Duodenal mucosa (tissue), 2 donors: ENCODE measurements around the gene SMOC1.

ENCODE experiments used
- H3K27ac ChIP-seq: one replicate; pipeline ENCODE4 v1.7.0; 2013; ENCODE audit warnings: low read depth, low read length
- H3K27me3 ChIP-seq, 2 donors: one replicate each; pipeline ENCODE4 v1.7.0; 2013; ENCODE audit warnings: low read length in 2 of 2, control low read depth in 1 of 2; ENCODE audit not compliant: insufficient read depth in 2 of 2, control insufficient read depth in 1 of 2
- H3K36me3 ChIP-seq, 2 donors: one replicate each; pipeline ENCODE4 v1.7.0; 2013; ENCODE audit warnings: low read length in 2 of 2, control low read depth in 1 of 2; ENCODE audit not compliant: insufficient read depth in 2 of 2, control insufficient read depth in 1 of 2
- H3K4me1 ChIP-seq, 2 donors: one replicate each; pipeline ENCODE4 v1.7.0; 2013; ENCODE audit warnings: low read length in 2 of 2, control low read depth in 1 of 2; ENCODE audit not compliant: insufficient read depth in 2 of 2, control insufficient read depth in 1 of 2
- H3K4me3 ChIP-seq, 2 donors: one replicate each; pipeline ENCODE4 v1.7.0; 2013; ENCODE audit warnings: low read length in 2 of 2, low read depth in 1 of 2
- H3K9ac ChIP-seq, 2 donors: one replicate each; pipeline ENCODE4 v1.7.0; 2013; ENCODE audit warnings: low read length in 2 of 2, low read depth in 1 of 2
- H3K9me3 ChIP-seq, 2 donors: one replicate each; pipeline ENCODE4 v1.7.0; 2013; ENCODE audit warnings: low read length in 2 of 2, control low read depth in 1 of 2; ENCODE audit not compliant: control insufficient read depth in 1 of 2

Gene SMOC1

DNA sequence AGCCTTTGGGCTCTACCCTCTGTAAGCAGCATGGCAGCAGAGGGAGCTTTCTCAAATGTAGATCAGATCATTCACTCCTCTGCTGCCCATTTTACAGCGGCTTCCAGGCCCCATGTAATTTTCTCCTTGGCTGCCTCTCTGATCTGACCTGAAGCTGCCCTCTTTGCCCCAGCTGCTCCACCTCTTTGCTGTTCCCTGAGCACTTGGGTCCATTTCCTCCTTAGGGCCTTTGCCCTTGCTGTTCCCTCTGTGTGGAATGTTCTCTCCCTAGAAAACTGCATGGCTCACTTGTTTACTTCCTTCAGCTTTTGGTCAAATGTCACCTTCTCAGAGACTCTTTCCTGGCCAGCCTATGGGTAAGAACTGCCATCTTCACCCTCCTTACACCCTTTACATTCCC, 37.2 kb downstream of the SMOC1 start:
- H3K27ac ChIP-seq = no peak overlapping the region

DNA sequence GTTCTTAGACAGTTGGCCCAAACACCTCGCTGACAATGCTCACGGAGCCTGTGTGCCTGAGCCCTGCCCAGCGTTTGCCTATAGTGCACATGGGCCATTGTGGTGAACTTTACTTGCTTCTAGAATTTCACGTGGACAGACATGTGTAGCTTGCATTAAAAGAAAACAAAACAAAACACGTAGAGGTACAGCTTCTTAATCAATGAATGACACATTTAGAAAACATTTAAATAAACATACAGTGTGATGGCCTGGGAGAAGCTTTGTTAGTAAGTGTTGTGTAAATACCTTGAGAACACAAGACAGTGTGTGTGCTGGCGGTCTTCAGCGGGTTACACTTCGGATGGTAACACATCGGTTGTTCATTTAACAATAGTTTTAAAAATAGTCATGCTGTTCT, 38.1 kb downstream of the SMOC1 start:
- no peaks in the 10 kb centered on the region for H3K9me3 ChIP-seq
- no peak overlapping the region for H3K4me3 ChIP-seq
- no peak overlapping the region for H3K27ac ChIP-seq
- H3K4me1 ChIP-seq = no peaks in the 10 kb centered on the region
- H3K9ac ChIP-seq = no peak overlapping the region
- H3K27me3 ChIP-seq = no peaks in the 10 kb centered on the region
- no peaks in the 10 kb centered on the region for H3K36me3 ChIP-seq

More for the DNA sequence above, 37.2 kb downstream of the SMOC1 start:
- Histone ChIP-seq H3K27me3 (no peaks in the 10 kb centered on the region), H3K36me3 (no peaks in the 10 kb centered on the region), H3K9me3 (no peaks in the 10 kb centered on the region), H3K4me1 (no peaks in the 10 kb centered on the region), H3K9ac (no peak overlapping the region), H3K4me3 (no peak overlapping the region)

DNA sequence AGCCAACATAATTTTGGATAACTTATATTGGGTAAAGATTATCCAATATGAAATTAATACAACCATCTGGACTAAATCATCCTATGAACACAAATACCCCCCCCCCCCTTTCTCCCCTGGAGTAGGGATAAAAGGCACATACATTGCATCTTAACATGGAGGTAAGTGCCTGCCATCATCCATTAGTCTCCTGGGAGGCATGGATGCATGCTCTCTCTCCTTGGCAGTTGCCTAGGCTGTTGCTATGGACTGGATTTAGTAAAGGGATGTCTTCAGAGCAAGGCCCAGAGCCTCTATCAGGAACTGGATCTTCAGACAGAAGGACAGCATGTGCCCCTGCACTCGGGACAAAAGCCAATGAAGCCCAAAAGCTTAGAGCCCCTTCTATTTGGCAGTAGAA, 40.6 kb downstream of the SMOC1 start:
- no peak overlapping the region for H3K27ac ChIP-seq
- no peaks in the 10 kb centered on the region for H3K9me3 ChIP-seq
- H3K36me3 ChIP-seq = no peaks in the 10 kb centered on the region
- no peak overlapping the region for H3K4me3 ChIP-seq
- H3K9ac ChIP-seq = no peak overlapping the region
- peaks cover 0 to 6% of the 10 kb centered on the region in 2 donors for H3K27me3 ChIP-seq
- no peaks in the 10 kb centered on the region for H3K4me1 ChIP-seq

DNA sequence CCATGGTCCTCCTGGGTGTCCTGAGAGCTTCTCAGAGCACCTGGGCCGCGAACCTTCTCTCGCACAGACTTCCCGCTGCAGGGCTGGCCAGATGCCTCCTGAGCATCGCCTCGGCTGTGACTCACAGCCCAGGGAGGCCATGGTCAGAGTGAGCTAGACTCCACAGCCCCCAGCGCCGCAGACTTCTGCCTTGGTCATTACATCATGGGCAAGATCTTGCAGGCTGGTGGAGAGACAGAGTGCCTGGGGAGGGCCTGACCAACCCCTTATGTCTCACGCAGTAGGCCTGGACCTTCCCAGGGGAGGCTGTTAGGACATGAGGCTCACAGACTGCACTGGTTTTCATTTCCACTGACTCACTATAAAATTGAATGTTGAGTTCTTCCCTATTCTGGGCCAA, 41.8 kb downstream of the SMOC1 start:
- Histone ChIP-seq H3K27ac (no peak overlapping the region), H3K36me3 (no peaks in the 10 kb centered on the region), H3K9me3 (no peaks in the 10 kb centered on the region), H3K27me3 (peaks cover 0 to 6% of the 10 kb centered on the region in 2 donors), H3K4me1 (no peaks in the 10 kb centered on the region), H3K4me3 (no peak overlapping the region), H3K9ac (no peak overlapping the region)

DNA sequence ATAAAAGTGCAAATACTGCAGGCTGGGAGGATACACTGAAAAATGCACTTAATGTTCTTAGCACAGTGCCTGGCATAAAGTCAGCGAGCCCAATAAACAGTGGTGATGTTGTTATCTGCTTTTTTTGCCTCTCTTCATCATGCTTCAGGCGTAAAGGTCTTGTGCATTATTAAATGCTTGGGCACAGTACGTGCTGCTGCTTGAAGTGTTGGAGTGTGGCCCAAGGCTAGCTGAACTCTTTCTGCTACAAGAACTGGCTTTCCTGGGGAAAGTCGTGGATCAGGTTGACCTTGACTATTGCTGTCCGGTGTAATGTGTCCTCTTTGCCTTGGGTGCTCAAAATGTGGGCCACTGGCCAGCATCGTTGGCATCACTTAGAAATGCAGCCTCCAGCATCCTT, 43.0 kb downstream of the SMOC1 start:
- no peaks in the 10 kb centered on the region for H3K4me1 ChIP-seq
- no peak overlapping the region for H3K27ac ChIP-seq
- no peaks in the 10 kb centered on the region for H3K9me3 ChIP-seq

DNA sequence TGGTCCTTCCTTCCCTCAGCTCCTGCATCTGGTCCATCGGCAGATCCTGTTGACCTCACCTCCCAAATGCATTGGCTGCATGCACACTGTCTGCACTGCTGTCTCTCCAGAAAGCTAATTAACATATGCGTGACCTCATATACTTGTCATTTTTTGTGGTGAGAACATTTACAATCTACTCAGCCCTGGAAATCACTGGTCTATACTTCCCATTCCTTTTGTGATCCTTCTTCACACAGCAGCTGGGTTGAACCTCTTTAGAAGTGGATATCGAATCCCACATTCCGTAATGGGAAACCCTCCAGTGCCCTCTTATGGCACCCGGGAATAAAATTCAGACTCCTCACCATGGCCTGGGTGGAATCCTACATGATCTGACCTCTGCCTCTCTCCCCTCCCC, 45.0 kb downstream of the SMOC1 start:
- no peak overlapping the region for H3K27ac ChIP-seq
- no peak overlapping the region for H3K4me3 ChIP-seq
- no peaks in the 10 kb centered on the region for H3K36me3 ChIP-seq
- no peak overlapping the region for H3K9ac ChIP-seq
- no peaks in the 10 kb centered on the region for H3K4me1 ChIP-seq
- peaks cover 0 to 6% of the 10 kb centered on the region in 2 donors for H3K27me3 ChIP-seq
- no peaks in the 10 kb centered on the region for H3K9me3 ChIP-seq

More for the DNA sequence above, 43.0 kb downstream of the SMOC1 start:
- Histone ChIP-seq H3K36me3 (no peaks in the 10 kb centered on the region), H3K27me3 (peaks cover 0 to 6% of the 10 kb centered on the region in 2 donors), H3K4me3 (no peak overlapping the region), H3K9ac (no peak overlapping the region)

DNA sequence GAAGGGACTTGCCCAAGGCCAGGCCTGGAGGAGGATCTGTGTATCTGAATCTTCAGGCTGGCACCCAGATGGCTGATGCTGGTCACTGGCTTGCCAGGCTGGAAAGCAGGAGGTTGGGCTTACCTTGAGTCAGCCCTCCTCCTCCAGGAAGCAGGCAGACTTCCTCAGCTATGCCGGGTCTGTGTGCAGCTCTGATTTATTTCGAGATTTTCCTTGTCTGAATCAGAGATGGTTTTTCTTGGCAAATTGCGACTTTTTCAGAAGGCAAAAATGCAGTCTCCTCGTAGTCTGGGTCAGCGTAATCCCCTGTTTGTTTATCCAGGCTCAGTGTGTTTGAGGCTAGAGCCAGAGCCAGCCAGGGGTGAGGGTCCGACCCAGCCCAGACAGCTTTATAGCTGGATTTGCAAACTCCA, 48.9 kb downstream of the SMOC1 start:
- H3K4me3 ChIP-seq = no peak overlapping the region

DNA sequence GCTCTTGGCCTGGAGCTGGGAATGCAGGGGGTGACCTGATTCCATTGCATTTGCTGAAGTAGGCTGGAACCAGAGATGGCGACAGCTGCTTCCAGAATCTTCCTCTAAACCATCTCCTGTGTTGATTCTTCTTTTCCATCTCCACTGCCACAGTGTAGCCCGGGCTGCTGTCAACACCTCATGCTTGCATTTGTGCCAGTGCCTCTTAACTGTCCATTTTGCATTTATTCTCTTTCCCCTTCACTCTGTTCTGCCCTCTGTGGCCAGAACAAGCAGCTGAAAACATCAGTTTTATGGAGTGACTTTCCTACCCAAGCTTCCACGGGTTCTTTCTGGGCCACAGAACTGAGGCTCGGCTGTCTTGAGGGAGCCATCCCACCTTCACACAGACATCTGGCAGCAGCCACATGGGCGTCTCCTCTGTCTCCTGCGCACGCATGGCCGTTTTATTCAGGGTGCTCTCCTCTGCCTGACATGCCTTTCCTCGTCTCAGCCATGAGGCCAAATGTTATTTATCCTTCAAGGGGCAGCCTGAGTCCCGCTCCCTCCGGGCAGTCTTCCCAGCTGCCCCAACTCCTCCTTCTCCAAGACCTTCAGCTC, 51.7 kb downstream of the SMOC1 start:
- no peak overlapping the region for H3K4me3 ChIP-seq
- no peaks in the 10 kb centered on the region for H3K27me3 ChIP-seq
- H3K9me3 ChIP-seq = no peaks in the 10 kb centered on the region
- no peaks in the 10 kb centered on the region for H3K4me1 ChIP-seq
- no peak overlapping the region for H3K27ac ChIP-seq
- H3K9ac ChIP-seq = no peak overlapping the region
- H3K36me3 ChIP-seq = no peaks in the 10 kb centered on the region

More for the DNA sequence above, 48.9 kb downstream of the SMOC1 start:
- Histone ChIP-seq H3K9ac (no peak overlapping the region), H3K9me3 (no peaks in the 10 kb centered on the region), H3K36me3 (no peaks in the 10 kb centered on the region), H3K27ac (no peak overlapping the region), H3K4me1 (no peaks in the 10 kb centered on the region), H3K27me3 (peaks cover 0 to 6% of the 10 kb centered on the region in 2 donors)

DNA sequence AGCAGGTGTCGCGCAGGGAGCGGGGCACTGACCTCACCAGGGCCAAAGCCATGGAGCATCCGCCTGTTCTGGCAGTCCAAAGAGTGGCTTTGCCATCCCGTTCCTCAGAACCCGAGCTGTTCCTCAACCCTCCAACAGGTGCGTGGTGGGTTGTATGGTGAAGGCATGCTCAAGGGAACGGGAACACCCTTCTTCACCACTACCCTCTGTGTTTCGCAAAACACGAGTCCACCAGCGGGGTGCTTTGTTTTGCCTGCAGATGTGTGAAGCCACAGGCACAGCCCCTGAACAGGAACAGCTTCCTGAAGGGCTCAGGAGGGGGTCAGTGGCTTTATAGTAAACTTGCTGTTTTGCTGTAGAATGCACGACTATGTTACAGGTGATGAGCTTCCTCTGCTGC, 52.7 kb downstream of the SMOC1 start:
- H3K4me1 ChIP-seq = no peaks in the 10 kb centered on the region
- H3K27me3 ChIP-seq = no peaks in the 10 kb centered on the region
- no peak overlapping the region for H3K4me3 ChIP-seq
- H3K9ac ChIP-seq = no peak overlapping the region
- no peak overlapping the region for H3K27ac ChIP-seq
- H3K36me3 ChIP-seq = no peaks in the 10 kb centered on the region
- no peaks in the 10 kb centered on the region for H3K9me3 ChIP-seq

DNA sequence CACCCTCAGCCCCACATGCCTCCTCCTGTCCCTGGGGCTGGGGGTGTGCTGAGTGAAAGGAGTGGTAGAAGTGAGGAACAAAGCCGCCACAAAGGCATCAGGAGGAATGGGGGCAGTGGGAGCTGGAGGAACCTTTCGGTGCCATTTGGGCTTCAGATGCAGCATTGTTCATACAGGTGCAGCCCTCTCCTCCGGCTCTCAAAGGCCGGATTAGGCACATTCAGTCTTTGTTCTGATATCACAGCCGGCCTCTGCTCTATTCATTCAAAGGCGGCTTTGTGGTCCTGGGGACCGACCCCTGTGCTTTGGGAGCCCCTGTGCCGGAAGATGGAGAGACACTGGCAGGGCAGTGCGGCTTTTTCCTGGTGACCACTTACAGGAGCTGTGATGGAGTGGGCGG, 53.2 kb downstream of the SMOC1 start:
- Histone ChIP-seq H3K9me3 (no peaks in the 10 kb centered on the region), H3K9ac (no peak overlapping the region), H3K27me3 (no peaks in the 10 kb centered on the region)

More for the DNA sequence above, 53.2 kb downstream of the SMOC1 start:
- no peak overlapping the region for H3K27ac ChIP-seq
- no peaks in the 10 kb centered on the region for H3K36me3 ChIP-seq
- H3K4me1 ChIP-seq = no peaks in the 10 kb centered on the region
- no peak overlapping the region for H3K4me3 ChIP-seq
